HG02884 (cell line): Measurements from ENCODE around the gene JAM3.
"Not testable (repeated sequence)": the region's sequence is repeated elsewhere in the genome, so short reads cannot be mapped to it uniquely, and the experiment has no call there.

Source experiments
- ATAC-seq: cut with Tn5 transposase; IDR thresholded peaks from one replicate; pipeline ENCODE4 v1.9.1; 2021; ENCODE audit warnings: mild to moderate bottlenecking, moderate library complexity; ENCODE audit not compliant: unreplicated experiment

JAM3 gene

DNA sequence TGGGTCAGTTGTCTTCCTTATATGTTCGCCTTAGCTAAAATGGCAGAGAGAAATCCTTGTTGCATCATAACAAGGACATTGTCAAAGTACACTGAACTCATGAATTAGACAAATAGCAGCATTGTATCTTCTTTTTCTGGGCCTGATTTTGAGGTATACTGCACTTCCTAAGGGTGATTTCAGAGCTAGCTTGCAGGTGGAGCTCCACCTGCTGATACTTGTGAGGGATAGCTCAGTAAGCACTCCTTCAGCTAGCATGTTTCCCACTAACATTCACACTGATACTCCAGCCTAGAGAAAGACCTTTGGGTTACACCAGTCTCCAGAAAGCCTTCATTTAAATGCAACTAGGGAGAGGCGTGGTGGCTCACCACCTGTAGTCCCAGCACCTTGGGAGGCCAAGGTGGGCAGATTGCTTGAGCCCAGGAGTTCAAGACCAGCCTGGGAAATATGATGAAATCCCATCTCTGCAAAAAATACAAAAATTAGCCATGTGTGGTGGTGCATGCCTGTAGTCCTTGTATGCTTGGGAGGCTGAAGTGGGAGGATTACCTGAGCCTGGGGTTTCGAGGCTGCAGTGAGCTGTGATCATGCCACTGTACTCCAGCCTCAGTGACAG is 29.8 kb downstream of the JAM3 start:
- no peak for ATAC-seq

DNA sequence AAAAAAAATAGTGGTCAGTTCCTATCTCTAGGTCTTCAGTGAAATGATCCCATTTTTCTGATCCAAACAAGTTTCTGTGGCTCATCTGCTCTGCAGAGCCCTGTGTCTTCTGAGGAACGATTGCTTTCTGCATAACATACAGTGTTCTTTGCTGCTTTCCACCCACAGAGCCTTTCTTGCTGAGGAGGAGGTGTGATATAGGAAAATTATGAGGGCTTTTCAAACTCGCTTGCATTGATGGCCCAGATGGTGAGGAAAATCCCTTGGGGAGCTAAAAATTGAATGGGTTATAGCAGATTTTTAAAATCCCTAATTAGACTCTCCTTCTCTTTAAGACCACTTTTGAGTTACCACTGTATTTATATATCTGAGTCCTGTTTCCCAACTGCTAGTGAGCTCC is 31.3 kb downstream of the JAM3 start:
- no peak for ATAC-seq

DNA sequence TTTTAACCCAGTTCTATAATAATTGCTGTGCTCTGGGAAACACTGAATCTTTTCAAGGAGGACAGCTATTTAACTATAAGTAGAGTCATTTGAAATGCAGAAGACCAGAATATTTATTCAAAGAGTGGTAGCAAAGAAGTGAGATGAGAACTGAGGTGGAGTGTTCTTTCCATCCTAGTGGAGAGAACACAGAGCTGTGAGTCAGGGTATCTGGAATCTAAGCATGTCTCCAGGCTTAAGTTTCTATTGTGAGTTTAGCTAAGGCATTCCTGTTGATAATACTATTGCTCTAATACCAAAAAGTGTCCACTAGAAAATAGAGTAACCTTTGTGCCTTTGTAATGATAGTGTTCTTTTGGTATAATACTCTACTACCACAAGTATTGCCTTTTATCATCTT is 32.4 kb downstream of the JAM3 start:
- no peak for ATAC-seq

DNA sequence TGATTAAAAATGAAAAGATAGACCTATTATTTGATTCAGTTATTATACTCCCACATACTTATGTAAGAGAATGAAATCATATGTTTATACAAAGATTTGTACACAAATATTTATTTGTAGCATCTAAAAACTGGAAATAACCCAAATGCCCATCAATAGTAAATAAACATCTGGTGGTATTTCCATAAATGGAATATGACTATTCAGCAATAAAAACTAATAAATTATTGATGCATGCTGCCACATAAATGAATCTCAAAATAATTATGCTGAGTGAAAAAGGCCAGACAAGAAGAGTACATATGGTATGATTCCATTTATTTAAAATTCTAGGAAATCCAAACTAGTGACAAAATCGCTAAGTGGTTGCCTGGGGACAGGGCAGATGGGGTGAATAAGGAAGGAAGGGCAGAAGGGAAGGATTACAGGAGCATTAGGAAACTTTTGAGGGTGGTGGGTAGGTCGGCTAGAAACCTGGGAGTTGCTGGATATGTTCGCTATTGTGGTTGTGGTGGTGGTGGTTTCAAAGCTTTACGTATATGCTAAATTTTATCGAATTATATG is 41.5 kb downstream of the JAM3 start:
- no peak for ATAC-seq

DNA sequence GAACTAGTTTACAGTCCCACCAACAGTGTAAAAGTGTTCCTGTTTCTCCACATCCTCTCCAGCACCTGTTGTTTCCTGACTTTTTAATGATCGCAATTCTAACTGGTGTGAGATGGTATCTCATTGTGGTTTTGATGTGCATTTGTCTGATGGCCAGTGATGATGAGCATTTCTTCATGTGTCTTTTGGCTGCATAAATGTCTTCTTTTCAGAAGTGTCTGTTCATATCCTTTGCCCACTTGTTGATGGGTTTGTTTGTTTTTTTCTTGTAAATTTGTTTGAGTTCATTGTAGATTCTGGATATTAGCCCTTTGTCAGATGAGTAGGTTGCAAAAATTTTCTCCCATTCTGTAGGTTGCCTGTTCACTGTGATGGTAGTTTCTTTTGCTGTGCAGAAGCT is 44.9 kb downstream of the JAM3 start:
- ATAC-seq: not testable (repeated sequence)

DNA sequence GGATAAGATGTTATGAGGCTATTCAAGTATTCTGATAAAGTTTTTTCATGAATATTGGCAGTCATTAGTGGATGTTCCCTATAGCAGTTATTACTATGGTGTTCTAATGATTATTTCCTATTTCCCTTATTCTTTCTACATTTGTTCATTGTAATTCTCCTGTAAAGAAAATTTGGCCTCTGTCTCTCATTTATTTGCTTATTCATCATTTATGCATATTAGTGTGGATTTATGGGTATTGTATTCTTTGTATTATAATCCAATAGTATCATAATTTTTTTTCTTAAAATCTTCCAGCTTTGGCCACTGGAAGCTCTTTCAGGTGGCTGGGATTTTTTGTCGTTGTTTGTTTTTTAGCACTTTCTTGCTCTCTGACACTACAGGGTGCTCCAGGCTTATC is 47.3 kb downstream of the JAM3 start:
- ATAC-seq: no peak

DNA sequence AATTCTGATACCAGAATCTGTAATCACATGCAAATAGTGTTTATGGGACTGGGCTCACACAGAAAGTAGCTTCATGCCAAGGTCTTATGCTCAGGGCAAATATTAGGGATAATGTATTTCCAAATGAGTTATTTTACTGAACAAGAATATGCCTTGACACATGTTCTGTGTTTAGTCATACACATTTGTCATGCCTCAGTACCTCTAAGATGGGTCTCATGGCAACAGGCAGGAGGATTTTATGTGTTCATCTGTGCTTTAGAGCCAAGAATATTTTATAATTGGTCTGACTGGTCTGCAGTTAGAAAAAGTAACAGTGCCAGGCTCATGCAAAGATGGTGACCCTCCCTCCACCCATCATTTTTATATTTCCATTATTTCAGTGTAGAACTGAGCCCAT is 49.1 kb downstream of the JAM3 start:
- no peak for ATAC-seq

DNA sequence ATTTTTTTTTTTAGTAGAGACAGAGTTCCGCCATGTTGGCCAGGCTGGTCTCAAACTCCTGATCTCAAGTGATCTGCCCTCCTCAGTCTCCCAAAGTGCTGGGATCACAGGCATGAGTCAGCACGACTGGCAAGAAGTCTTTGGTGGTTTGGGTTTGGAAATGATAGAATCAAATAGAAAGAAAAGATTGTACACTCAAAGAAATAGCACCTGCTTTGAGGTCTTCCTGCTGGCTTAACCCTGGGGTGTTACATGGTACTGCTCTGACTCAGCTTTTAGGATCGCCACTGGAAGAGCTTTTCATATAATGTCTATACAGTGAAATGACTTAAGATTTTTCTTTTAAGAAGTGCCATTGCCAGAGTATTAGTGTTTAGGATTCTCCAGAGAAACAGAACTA is 50.2 kb downstream of the JAM3 start:
- ATAC-seq: no peak

DNA sequence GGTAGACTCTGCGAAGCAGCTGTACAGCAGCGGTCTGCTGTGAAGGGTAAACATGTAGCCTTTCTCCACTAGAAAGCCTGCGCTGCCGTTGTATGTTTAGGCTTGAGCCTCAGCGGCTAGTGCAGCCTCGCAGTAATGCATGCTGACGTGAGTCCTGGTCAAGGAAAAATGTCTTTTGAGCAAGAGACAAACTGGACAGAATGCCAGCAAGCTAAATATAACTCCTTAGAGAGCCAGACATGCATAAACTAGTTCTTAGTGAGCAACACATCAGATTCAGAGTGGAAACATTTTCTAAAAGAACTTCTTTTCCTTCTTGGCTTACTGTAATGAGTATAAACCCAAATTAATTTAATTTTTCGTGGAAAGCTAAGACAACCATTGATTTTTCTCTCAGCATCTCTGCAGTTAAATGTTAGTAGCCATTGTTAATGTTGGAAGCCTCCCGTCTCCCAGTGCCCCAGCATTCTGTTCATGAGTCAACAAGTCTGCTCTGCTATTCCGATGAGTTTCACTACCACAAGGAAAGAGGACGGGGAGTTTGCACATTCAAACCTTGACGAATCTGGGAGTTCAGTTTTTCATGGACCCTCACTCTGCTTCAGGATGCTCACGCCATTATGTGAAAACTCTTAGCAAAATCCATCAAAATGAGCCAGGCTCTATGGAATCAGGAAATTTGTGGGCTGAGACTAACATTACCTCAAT is 51.4 kb downstream of the JAM3 start:
- no peak for ATAC-seq

DNA sequence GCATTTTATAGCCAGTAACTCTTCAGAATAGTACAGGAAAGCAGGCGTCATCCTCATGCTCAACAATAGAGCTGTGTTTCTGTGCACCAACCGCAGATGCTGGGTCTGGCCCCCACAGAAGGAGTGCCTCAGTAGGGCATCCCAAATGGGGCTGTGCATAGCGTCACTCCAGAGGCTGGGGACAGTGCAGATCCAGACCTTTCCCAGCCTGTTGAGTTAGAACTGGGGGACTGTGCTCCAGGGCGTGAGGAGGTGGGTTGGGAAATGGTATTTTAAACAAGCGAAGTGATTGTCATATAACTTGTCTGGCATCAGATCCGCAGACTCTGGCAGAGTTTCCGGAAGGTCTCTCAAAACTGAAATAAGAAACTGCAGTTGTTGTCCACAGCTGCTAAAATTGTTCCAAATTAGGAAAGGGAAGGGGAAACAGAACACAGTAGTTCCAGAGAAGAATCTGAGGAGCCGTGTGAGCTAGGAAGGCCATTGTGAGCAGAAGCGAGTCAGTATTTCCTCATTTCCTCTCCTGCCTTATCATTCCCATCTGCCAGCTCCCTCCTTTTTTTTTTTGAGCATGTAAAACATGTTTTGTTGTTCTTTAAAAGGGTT is 52.2 kb downstream of the JAM3 start:
- ATAC-seq: no peak

DNA sequence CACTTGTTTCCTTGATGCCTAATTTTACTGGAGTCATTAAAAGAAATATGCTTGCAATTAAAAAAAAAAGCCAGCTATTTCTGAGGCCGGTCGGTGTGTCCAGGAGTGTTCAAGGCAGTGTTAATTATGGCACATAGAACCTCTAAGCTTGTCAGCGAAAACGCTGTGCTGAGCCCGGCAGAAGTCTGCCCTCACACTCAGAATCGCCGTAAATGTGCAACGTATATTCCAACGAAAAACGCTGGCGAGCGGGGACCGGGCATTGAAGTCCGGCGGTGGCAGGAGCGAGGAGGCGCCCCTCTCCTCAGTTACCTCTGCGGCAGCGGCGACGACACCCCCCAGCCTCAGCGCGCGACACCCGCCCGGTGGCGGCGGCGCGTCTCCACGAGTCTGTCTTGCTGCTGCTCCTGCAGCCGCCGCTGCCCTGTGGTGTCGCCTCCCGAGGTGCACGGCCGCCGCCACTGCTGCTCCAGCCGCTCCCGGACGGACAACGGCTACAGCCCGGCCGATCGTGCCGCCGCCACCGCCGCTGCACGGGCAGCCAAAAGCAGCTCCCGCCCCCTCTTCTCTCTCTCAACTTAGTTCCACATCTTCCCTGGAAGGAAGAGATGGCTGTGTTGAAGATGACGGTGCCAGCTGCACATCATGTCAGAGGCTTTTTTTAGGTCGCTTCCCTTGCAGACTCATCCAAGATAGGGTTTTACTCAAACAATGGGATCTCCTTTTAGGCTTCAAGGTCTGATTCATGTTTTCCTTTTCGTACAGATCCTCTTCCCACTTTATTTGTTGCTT is 56.0 kb downstream of the JAM3 start:
- ATAC-seq: no peak

DNA sequence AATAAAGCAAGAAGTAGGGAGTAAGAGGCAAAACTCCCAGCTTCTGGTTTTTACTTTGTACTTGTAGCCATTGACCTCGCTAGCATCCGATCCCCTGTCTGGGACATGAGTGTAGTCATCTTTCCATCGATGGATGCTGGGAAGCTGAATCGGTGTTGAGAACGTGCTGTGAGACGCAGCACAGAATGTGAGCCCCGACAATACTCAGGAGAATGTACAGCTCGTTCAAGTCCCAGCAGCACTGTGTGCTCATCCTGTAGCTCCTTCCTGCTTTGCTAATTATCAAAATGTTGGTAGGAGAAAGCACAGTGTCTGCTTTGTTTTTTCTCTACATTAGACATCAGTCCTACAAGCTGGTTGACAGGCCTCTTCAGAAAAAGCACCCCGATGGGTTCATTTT is 56.6 kb downstream of the JAM3 start:
- ATAC-seq: no peak

DNA sequence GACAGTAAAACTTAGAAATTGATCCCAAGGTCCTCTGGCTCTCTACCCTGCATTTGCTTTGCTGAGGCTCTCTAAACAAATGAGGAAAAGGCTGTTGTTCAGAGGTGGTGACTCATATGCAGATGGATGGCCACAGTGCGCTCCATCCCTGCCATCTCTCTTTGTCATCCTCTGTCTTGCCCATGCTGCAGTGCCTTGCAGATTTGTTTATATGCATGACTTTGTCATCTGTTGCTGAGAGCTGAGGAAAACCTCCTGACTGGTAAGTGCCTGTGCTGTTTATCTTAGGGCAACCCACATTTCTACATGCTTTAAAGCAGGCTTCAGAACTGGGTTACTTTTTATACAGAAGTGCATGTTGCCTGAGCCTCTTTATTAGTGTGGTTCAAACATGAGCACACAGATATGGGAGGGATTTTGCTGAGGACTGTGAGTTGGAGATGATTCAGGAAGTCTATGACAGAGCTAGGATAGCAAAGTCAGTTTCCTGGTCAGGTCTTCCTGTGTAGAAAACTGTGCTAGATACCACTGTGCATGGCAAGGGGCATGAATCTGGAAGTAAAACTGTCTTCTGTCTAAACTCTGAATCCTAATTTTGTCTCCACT is 57.4 kb downstream of the JAM3 start:
- no peak for ATAC-seq

DNA sequence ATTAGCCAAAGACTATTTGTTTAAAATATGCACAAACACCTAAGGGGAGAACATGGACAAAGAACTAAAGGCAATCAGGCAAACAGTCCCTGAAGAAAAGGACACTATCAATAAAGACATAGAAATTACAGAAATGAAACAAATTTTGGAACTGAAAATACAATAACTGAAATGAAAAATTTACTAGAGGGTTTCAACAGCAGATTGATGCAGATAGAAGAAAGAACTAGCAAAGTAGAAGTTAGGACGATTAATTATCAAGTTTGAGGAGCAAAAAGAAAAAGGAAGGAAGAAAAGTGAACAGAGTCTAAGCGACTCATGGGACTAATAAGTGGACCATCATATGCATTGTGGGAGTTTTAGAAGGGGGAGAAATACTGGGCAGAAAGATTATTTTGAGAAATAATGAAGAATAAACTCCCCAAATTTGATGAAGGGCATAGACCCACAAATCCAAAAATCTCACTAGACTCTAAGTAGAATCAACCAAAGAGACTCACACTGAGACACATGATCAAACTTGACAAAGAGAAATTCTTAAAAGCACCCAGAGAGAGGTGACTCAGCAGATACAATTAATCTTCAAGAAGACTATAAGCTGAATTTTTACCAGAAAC is 62.9 kb downstream of the JAM3 start:
- no peak for ATAC-seq

DNA sequence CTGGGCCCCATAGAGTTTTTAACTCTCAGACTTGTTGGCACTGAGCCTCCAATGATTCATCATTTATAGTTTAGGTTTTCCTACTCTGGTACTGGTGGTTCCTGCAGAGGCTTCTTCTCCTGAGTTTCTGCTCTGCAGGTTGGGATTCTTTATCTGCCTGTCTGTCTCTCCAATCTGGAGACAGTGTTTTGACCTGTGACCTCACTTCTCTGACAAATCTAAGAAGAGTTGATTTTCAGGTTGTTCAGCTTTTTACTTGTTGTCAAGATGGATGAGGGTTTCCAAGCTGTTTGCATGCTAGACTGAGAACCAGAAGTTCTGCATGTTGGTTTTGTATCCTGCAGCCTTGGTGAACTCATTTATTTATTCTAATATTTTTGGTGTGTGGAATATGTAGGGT is 63.9 kb downstream of the JAM3 start:
- ATAC-seq: no peak

DNA sequence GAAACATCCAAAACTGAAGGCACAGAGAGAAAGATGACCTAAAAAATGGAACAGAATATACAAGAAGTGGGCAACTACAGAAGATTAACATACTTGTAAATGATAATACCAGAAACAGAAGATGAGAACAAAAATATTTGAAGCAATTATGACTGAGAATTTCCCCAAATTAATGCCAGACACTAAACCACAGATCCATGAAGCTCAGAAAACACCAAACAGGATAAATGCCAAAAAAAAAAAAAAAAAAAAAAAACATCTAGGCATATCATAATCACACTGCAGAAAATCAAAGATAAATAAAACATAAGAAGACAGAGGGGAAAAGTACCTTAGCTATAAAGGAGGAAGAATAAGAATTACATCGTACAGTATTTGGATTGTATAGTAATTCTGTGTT is 65.3 kb downstream of the JAM3 start:
- ATAC-seq: no peak

DNA sequence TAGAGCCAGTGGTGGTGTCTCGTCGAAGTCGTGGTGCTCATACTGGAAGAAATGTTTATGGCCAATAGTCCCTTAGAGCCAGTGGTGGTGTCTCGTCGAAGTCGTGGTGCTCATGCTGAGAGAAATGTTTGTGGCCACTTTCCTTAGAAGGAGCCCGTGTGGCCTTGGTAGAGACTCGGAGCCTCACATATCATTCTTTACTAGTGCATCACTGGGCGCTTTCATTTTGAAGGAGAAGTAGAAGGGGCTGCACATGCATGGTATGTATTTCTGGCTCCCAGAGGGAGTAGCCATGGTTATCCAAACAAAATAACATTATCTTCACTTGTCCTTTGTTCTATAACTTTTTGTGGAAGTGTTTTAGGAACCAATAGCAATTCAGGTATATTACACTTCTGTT is 69.5 kb downstream of the JAM3 start:
- ATAC-seq: no peak

DNA sequence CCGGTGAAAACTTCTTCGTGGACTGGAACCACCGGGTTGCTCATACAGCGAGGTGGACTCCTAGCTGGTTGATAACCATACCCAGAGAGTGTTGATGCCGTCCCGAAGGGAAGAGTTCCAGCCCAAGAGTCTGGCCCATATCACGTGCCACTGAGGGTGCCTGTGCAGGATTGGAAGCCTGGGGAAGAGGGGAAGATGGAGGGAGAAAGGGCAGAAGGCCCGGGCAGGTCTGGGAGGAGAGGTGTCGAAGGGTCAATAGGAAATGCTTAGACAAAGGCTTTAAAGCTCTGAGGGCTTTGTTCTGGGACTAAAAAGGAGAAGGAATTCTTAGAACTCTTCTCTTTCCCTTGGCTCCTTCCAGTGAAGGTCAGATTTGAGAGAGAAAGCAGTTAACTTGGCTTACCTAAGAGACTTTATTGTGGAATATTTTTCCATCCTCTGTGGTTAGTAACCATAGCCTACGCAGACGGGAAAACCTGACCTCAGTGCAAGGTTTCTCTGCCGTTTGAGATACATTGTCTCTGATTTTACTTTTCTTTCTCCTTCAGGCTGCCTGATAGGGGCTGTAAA is 70.5 kb downstream of the JAM3 start:
- no peak for ATAC-seq

DNA sequence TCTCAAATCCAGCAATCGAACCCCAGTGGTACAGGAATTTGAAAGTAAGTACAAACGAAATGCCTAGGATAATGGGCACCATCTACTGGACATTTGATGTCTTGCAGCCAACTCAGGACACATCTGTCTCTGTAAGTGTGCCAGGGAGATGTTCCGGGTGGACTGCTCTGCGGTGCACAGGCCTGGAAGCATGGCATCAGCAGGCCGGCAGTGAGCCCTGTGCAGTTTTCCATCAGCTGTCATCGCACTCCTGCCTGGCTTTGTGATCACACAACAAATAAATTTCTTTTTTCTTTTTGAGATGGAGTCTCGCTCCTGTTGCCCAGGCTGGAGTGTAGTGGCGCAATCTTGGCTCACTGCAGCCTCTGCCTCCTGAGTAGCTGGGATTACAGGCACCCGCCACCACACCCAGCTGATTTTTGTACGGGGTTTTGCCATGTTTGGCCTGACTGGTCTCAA is 71.0 kb downstream of the JAM3 start:
- ATAC-seq: no peak

DNA sequence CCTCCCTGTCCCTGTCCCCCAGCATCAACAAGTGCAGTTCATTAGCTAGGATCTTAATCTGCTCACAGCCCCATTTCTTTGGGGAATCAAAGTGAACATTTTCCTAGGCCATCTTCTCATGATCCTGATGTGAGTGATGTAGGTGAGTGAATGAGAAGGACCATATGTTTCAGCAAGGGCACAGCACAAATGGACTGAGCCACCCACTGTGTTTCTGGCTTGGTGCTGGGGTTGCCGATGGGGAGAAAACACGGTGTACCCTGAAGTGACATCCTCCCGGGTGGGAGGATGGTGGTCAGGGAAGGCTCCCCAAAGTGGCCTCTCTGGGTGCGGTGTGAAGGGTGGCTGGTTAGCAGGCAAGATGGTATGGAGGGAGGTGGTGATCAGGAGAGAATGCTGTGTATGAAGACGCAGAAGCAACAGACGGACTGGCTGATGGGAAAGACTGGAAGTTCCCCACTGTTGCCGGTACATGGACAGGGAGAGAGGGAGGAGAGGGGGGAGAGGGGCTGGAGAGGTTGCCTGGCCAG is 72.2 kb downstream of the JAM3 start:
- no peak for ATAC-seq
